Spleen (tissue), 7 donors: ENCODE results near the gene CAMTA1.

Source experiments
- CTCF ChIP-seq, 11 experiments: fragments of 200-600 bp in 7 of 11; fragments of 450-650 bp in 4 of 11; sonication (generic) in 4 of 11; IDR thresholded peaks in 8 of 11; conservative IDR thresholded peaks in 3 of 11; 1 replicate in 7 of 11; 2 replicates in 4 of 11; pipeline versions ENCODE4 v1.4.0 to v1.8.0; 2016 to 2021; ENCODE audit warnings: antibody characterized with exemption in 11 of 11, inconsistent platforms in 4 of 11, mild to moderate bottlenecking in 1 of 11
- POLR2A ChIP-seq, 3 donors: fragments of 450-650 bp; IDR thresholded peaks; one replicate each; pipeline ENCODE4 v1.5.1; 2017; ENCODE audit warnings: antibody characterized with exemption in 3 of 3, mild to moderate bottlenecking in 1 of 3
- POLR2AphosphoS5 ChIP-seq, 3 donors: sonication (generic); formaldehyde crosslinking; IDR thresholded peaks; one replicate each; pipeline ENCODE4 v1.5.1; 2017; ENCODE audit warnings: antibody characterized with exemption in 3 of 3
- donor health status: DM: no; HTN: no; CAD: no; lungs with moderate emphysema.
- donor health status: DM: no; HTN: no; CAD: no.
- donor health status: DM: no; HTN: no; CAD: no.

DNA sequence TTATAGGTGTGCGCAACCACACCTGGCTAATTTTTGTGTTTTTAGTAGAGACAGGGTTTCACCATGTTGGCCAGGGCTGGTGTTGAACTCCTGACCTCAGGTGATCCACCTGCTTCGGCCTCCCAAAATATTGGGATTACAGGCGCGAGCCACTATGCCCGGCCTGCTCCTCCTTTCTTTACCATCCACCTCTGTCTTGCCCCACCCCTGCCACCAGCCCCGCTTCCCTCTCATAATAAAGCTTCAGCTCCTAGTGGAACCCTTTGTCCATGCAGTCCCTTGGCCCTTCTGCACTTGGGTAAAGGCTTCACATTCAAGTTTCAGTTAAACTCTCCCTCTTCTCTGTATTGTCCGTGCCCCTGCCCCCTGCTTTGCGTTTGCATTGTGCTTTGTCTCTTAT lies 120.1 kb downstream of the CAMTA1 start:
- TF ChIP-seq CTCF (IDR thresholded peaks at IDR 0.05 in 8 of 11, conservative IDR thresholded peaks at IDR 0.05 in 3 of 11) (no peak), POLR2A (IDR thresholded peaks at IDR 0.05) (no peak), POLR2AphosphoS5 (IDR thresholded peaks at IDR 0.05) (no peak)
